Activated CD8-positive, alpha-beta memory T cell treated with anti-CD3 and anti-CD28 coated beads for 36 hours (primary cell): ENCODE measurements around the gene PEMT. TPM values are rescaled to one million over a fixed set of nuclear protein-coding genes. Genes with fewer than 3 reads are reported as not detected.

Source experiments
- CTCF ChIA-PET: fragments of 350-600 bp; sonication (Branson Sonifier 250); formaldehyde crosslinking; loops from one replicate; lab custom pipeline; 2021; ENCODE audit warnings: antibody characterized with exemption; lab: Charles Lee
- POLR2A ChIA-PET: fragments of 350-600 bp; sonication (Branson Sonifier 250); formaldehyde crosslinking; loops from one replicate; lab custom pipeline; 2021; ENCODE audit warnings: antibody characterized with exemption; lab: Charles Lee
- total RNA-seq, 2 experiments: library from RNA; stranded (reverse); gene quantifications; one replicate each; pipeline ENCODE4 v1.2.3, GENCODE V29; 2021

The PEMT gene
- total RNA-seq, 2 experiments from 2014 or later, result 30.3 to 43.6 TPM

GRCh38 chr17:17562146-17562511 is 29.4 kb downstream of the PEMT start:
- ChIA-PET CTCF (no interaction called here), POLR2A (interaction anchor here (0.6 kb wide), 1 partner anchor 207 kb away, joined by 3 read pairs; no protein-coding TSS in a partner anchor)

- ChIA-PET CTCF (no interaction called here), POLR2A (interaction anchor here (0.6 kb wide), 1 partner anchor 206 kb away, joined by 3 read pairs; no protein-coding TSS in a partner anchor)
These were observed 29.9 kb downstream of the PEMT start for GRCh38 chr17:17561408-17562145.

DNA sequence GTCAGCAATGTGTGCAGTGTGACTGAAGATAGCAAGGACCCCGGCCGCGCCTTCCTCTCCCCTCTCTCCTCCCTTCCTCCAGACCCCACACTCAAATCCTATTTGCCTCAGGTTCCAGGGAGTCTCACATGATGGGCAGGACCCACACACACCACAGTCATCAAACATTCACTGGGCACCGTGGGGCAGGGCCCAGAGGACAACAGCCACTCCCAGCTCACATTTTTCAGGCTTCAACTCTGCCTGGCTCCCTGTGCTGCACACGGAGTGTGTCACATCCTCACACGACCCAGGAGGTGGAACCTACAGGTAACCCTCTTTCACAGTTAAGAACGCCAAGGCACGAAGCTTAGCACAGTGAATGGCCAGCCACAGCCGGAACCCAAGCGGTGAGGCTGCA is 30.5 kb downstream of the PEMT start:
- ChIA-PET CTCF (no interaction called here), POLR2A (no interaction called here)

DNA sequence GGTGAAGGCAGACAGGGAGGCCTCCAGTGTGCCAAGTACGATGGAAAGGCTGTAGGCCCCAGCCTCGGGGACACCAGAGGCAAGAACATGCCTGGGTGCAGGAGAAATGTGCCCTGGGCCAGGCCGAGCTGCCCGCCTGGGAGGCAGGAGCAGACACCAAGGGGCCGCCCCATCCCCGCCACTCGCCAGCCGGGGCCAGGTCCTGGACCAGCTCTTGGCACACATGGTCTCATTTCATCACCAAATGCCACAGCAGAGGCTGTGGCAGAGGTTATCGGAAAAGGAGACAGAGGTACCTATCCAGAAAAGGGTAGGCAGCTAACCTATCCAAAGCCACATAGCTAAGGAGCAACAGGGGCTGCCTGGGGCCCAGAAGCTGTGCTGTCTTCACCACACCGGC is 31.3 kb downstream of the PEMT start:
- CTCF ChIA-PET, result no interaction called here

DNA sequence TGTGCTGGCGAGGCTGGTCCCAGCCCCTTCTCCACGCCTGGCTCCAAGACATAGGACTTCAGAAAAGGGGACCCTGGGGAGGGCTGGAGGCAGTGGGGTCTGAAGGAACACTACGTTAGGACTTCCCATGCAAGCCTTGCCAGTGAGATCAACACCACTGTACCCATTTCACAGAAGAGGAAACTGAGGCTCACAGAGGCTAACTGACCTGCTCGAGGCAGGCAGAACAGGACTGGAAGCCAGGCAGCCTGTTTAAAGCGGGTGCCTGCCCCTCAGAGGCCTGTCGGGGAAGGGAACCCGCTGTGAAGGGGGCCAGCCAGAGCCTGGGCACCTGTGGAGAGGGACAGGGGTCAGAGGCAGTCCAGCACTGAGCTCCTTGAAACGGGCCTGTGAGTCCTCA is 32.3 kb downstream of the PEMT start:
- CTCF ChIA-PET, result no interaction called here
- POLR2A ChIA-PET, result no interaction called here

More for the DNA sequence above, 31.3 kb downstream of the PEMT start:
- POLR2A ChIA-PET, result no interaction called here

DNA sequence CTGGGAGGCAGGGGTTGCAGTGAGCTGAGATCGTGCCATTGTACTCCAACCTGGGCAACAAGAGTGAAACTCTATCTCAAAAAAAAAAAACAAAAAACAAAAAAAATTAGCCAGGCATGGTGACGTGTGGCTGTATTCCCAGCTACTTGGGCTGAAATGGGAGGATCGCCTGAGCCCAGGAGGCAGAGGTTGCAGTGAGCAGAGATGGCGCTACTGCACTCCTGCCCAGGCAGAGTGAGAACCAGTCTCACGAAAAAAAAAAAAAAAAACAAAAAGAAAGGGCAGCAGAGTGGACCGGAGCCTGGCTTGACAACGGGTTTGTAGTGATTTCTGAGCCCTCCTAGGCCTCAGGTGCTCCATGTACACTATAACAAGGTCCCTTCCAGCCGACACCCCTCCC is 33.1 kb downstream of the PEMT start:
- POLR2A ChIA-PET, result no interaction called here
- CTCF ChIA-PET, result no interaction called here

- CTCF ChIA-PET, result no interaction called here
- POLR2A ChIA-PET, result no interaction called here
These were observed 33.7 kb downstream of the PEMT start for GRCh38 chr17:17557796-17558195.

GRCh38 chr17:17556671-17557070 is 34.8 kb downstream of the PEMT start:
- CTCF ChIA-PET, result no interaction called here
- POLR2A ChIA-PET, result no interaction called here

DNA sequence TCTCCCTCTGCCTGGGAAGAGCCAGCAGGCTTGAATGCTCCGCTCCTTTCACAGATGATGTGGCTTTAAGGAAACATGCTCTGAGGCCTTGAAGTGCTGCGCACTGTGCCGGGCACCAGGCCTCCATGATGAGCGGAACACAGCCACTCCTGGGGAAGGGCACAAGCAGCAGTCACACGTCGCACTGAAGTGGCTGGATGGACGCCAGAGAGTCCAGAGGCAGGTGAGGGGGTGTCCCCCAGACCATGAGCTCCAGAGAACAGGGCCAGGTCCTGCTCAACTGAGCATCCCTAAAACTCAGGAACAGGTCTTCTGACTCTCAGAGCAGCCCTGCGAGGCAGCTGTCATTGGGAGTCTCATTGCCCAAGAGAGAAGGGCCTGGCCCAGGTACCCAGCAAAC is 35.6 kb downstream of the PEMT start:
- ChIA-PET POLR2A (no interaction called here), CTCF (no interaction called here)

- CTCF ChIA-PET, result interaction anchor here (1.0 kb wide), 1 partner anchor 364 kb away, joined by 3 read pairs; no protein-coding TSS in a partner anchor
- POLR2A ChIA-PET, result no interaction called here
These were observed 36.4 kb downstream of the PEMT start for GRCh38 chr17:17555151-17555550.

DNA sequence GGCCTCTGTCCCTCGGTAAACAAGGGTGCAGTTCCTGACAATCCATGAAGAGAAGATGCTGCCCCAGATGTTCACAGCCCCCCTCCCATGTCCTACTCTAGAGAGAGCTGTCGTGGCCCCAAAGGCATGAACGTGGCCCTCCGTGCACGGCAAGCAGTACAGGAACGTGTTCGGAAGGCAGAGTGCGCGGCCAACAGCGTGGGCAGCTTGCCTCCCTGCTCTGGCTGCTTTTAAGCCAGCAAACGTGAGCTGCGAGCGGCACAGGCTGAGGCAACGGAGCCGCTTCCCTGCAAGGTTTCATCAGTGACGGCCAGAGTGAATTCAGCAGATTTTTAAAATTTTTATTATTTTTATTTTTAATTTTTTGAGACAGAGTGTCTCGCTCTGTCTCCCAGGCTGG is 37.2 kb downstream of the PEMT start:
- CTCF ChIA-PET, result interaction anchor here (1.0 kb wide), 1 partner anchor 365 kb away, joined by 3 read pairs; no protein-coding TSS in a partner anchor
- POLR2A ChIA-PET, result no interaction called here

GRCh38 chr17:17553217-17554195 is 38.0 kb downstream of the PEMT start:
- ChIA-PET CTCF (no interaction called here), POLR2A (no interaction called here)

DNA sequence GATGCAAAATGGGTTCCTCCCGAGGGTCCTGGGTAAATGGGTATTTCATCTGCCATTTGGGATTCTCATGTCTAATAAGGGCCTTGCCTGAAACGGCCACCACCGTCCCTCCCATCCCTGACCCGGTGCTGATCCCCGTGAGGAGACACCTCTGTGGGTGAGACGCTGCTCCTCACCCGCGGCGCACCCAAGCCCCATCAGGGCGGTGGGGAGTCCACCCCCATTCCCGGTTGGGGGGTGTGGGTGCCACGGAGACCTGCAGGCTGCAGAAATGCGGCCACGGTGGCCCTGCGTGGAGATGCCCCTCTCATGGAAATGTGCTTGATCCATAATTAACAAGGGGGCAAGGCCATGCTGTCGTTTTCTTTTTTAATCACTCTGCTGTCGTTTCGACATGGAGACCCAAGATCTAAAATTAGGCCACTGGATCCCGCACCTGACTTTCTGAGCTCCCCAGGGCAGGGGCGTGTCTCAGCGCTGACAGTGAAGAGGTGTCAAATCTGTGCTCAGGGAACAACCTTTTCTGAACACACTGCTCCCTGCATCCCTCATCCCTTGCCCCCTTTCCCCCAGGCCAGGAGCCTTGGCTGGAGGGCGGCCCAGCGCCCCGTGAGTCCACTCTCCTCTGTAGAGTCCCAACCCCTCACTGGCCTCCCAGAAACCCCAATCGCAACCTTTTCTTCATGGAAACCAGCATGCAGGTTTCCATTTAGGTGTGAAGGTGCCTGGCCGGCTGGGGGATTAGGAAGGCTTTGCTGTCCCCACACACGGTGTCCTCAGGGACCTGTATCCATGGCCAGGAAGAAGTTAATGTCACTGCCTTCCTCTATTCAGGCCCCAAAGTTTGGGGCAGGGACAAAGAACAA is 38.9 kb downstream of the PEMT start:
- ChIA-PET CTCF (no interaction called here), POLR2A (no interaction called here)

DNA sequence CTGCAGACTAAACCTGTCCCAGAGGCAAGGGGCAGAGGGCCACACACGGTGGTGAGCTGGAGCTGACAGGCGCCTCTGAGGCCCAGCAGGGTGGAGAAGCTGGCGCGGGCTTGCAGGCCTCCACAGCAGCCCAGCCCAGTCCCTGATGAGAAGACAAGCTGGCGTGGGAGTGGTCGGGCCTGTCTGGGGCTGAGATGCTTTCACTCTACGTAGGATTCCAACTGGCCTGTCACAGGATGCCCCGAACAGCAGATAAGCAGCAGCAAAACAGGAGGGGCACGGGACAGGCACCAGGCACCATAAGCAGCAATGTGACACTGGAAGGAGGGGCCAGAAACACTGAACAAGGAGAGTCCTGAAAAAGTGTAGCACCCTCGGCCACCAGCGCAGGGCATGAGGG is 40.1 kb downstream of the PEMT start:
- ChIA-PET POLR2A (no interaction called here), CTCF (no interaction called here)

- CTCF ChIA-PET, result interaction anchor here (0.5 kb wide), 1 partner anchor 66 kb away, joined by 3 read pairs; no protein-coding TSS in a partner anchor
These were observed 41.7 kb downstream of the PEMT start for GRCh38 chr17:17549732-17550366.

DNA sequence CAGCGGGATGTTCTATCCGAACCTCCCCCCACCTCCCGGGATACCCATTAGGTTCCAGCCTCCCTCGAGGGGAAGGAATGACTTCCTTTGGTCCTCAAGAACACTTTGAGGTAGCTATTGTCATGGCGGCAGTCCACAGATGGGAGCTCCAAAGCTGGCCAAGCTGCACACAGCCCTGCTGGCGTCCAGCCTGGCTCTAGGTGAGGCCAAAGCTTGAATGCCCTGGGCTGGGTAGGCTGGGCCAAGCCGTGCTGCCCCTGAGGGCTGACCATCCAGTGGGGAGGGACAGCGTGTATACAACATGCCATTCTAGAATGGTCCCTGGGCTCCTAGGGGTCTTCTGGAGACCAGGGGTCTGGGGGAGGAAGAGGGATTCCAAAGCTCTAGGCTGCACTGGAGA is 43.5 kb downstream of the PEMT start:
- CTCF ChIA-PET, result interaction anchor here (1.2 kb wide), 1 partner anchor 18 kb away, joined by 3 read pairs; no protein-coding TSS in a partner anchor

More at GRCh38 chr17:17549732-17550366, 41.7 kb downstream of the PEMT start:
- POLR2A ChIA-PET, result no interaction called here

DNA sequence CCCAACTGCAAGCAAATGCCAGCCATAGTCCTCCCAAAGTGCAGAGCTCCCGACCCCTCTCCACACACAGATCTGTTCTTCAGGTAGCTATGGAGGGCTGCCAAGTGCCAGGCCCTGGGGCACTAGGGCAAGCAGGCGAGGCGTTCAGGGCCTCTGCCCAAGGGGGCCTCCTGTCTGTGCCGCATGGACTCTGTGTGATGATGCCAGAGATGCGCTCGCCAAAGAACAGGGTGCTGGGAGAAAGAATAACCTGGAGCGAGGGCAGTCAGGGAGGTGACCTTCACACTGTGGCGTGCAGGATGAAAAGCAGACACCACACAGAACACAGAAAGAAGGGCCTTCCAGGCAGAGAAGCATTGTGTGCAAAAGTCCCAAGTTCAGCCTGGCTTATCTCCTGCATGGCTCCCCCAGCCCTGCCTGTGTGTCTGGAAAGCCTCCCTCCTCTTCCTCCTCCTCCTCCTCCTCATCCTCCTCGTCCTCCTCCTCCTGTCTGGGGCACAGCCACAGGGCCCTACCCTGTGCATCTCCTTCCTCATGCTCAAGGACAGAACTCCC is 44.2 kb downstream of the PEMT start:
- ChIA-PET CTCF (no interaction called here), POLR2A (interaction anchor here (0.6 kb wide), 1 partner anchor 52 kb away, joined by 3 read pairs; no protein-coding TSS in a partner anchor)

More for the DNA sequence above, 43.5 kb downstream of the PEMT start:
- POLR2A ChIA-PET, result no interaction called here
